Pancreas (tissue), 10 donors: ENCODE results near the gene MYLK4. TPM values are rescaled to one million over a fixed set of nuclear protein-coding genes. Genes with fewer than 3 reads are reported as not detected.

ENCODE experiments used
- ATAC-seq, 4 donors: fragments of 200-7000 bp; cut with Tn5 transposase; one replicate each; pipeline versions ENCODE4 v1.8.0 to v1.9.1; 2020; ENCODE audit warnings: mild to moderate bottlenecking in 4 of 4, moderate library complexity in 4 of 4
- DNase-seq, 6 donors: peaks; one replicate each; pipeline ENCODE4 v3.0.0-alpha.2; 2020
- FAIRE-seq: peaks from 2 replicates; lab custom pipeline; 2012; peaks lifted over from hg19 to GRCh38; lab: Jason Lieb, UNC
- H3K27ac ChIP-seq, 4 donors: fragments of 200-600 bp; sonication (generic); 1 replicate in 3 of 4; 2 replicates in 1 of 4; pipeline versions ENCODE4 v1.5.0 to v1.8.0; 2020
- H3K27me3 ChIP-seq, 4 donors: fragments of 200-600 bp; one replicate each; pipeline ENCODE4 v1.8.0; 2021
- H3K36me3 ChIP-seq, 3 donors: fragments of 200-600 bp; sonication (generic) in 1 of 3; one replicate each; pipeline versions ENCODE4 v1.5.0 to v1.8.0; 2020 to 2021
- H3K4me1 ChIP-seq, 3 donors: fragments of 200-600 bp; one replicate each; pipeline ENCODE4 v1.8.0; 2021
- H3K4me3 ChIP-seq, 4 donors: fragments of 200-600 bp; sonication (generic) in 2 of 4; one replicate each; pipeline versions ENCODE4 v1.5.0 to v1.8.0; 2020 to 2021
- H3K9me3 ChIP-seq, 4 donors: fragments of 200-600 bp; one replicate each; pipeline ENCODE4 v1.8.0; 2021
- CTCF ChIP-seq, 4 donors: fragments of 200-600 bp; sonication (generic) in 3 of 4; IDR thresholded peaks; one replicate each; pipeline versions ENCODE4 v1.5.0 to v1.8.0; 2021; ENCODE audit warnings: antibody characterized with exemption in 4 of 4
- WGBS, 2 donors: extraction: QIAGEN DNeasy Blood & Tissue Kit; methylation state at CpG; one replicate each; pipeline ENCODE4 v1.1.7; 2013; 5-methylcytosine and 5-hydroxymethylcytosine counted together
- intact Hi-C, 3 donors: fragments of 100-400 bp; cut with DNase I; formaldehyde crosslinking; loops; one replicate each; pipeline versions ENCODE4 v1.11.1 to v1.14.2; 2022
- polyA plus RNA-seq, 2 donors: library from polyadenylated mRNA; stranded (reverse); fragments of 200-250 nt; gene quantifications; one replicate each; pipeline ENCODE4 v1.2.3, GENCODE V29; 2013
- total RNA-seq, 6 donors: library from RNA; stranded (reverse); fragmentation: NEBNext Ultra II Directional in 4 of 6; extraction: Animal tissue kit (Norgen Biotek cat#: 25700) in 4 of 6; gene quantifications; one replicate each; pipeline versions ENCODE4 v1.2.1 to v1.2.4, GENCODE V29; 2021 to 2023
- donor health status: healthy with polysubstance abuse.
- donor health status: DM: no; HTN: no; CAD: no; lungs with moderate emphysema.
- donor health status: DM: no; HTN: no; CAD: no.
- donor health status: control.
- donor health status: control.
- donor health status: Bipolar disorder and iron deficiency.
- donor health status: DM: yes; HTN: yes; CAD: no.
- donor health status: DM: no; HTN: no; CAD: no.
- donor health status: DM: no; HTN: no; CAD: no.
- donor health status: DM: yes; HTN: yes; CAD: no.

Gene MYLK4
- total and polyA plus RNA-seq, 8 donors, result 0.27 to 1.0 (median 0.41) TPM

GRCh38 chr6:2738373-2738979 is 12.2 kb downstream of the MYLK4 start:
- H3K27ac ChIP-seq, result no peak overlapping the region
- no peaks in the 10 kb centered on the region for H3K9me3 ChIP-seq
- peak; percentile 18 to 54 (median 44) for TF ChIP-seq CTCF (IDR thresholded peaks at IDR 0.05)
- no peaks in the 10 kb centered on the region for H3K27me3 ChIP-seq
- ATAC-seq (peak; percentile 58 to 87 (median 86)), DNase-seq (peak in 3 of 6 donors; percentile 35 to 65 (median 39)), FAIRE-seq (no peak)
- no peak overlapping the region for H3K4me3 ChIP-seq
- intact Hi-C loops, result no loop called here
- H3K36me3 ChIP-seq, result no peaks in the 10 kb centered on the region
- 21 to 25% methylated on average over 5 of the region's 5 CpGs for WGBS, 2 donors
- peaks cover 0 to 7% (median 7%) of the 10 kb centered on the region in 3 donors for H3K4me1 ChIP-seq

GRCh38 chr6:2737885-2738284 is 12.8 kb downstream of the MYLK4 start:
- Histone ChIP-seq H3K27ac (no peak overlapping the region), H3K36me3 (no peaks in the 10 kb centered on the region), H3K27me3 (no peaks in the 10 kb centered on the region), H3K4me1 (peaks cover 0 to 2% (median 1%) of the 10 kb centered on the region in 3 donors), H3K9me3 (no peaks in the 10 kb centered on the region), H3K4me3 (no peak overlapping the region)
- DNase-seq (no peak), FAIRE-seq (no peak), ATAC-seq (no peak)
- intact Hi-C loops, result no loop called here
- 31 to 58% methylated on average over 3 of the region's 3 CpGs for WGBS, 2 donors
- no peak for TF ChIP-seq CTCF (IDR thresholded peaks at IDR 0.05)

GRCh38 chr6:2734488-2735166 is 16.1 kb downstream of the MYLK4 start:
- FAIRE-seq (no peak), ATAC-seq (no peak), DNase-seq (no peak)
- Histone ChIP-seq H3K4me1 (no peaks in the 10 kb centered on the region), H3K4me3 (no peak overlapping the region), H3K27ac (no peak overlapping the region), H3K36me3 (no peaks in the 10 kb centered on the region), H3K9me3 (no peaks in the 10 kb centered on the region), H3K27me3 (no peaks in the 10 kb centered on the region)
- 76 to 78% methylated on average over 2 of the region's 2 CpGs for WGBS, 2 donors
- intact Hi-C loops, result no loop called here
- TF ChIP-seq CTCF (IDR thresholded peaks at IDR 0.05), result no peak

GRCh38 chr6:2733736-2734480 is 16.8 kb downstream of the MYLK4 start:
- DNase-seq (no peak), ATAC-seq (no peak), FAIRE-seq (no peak)
- intact Hi-C loops, result no loop called here
- no peaks in the 10 kb centered on the region for H3K36me3 ChIP-seq
- no peaks in the 10 kb centered on the region for H3K27me3 ChIP-seq
- no peaks in the 10 kb centered on the region for H3K4me1 ChIP-seq
- no peak for TF ChIP-seq CTCF (IDR thresholded peaks at IDR 0.05)
- no peaks in the 10 kb centered on the region for H3K9me3 ChIP-seq
- no peak overlapping the region for H3K4me3 ChIP-seq
- whole genome bisulfite sequencing, 2 donors, result 72 to 76% methylated on average over 22 of the region's 22 CpGs
- no peak overlapping the region for H3K27ac ChIP-seq
